PC-9 (cell line): ENCODE measurements around the gene FST.

Experiments
- EZH2 ChIP-seq: fragments of 200-600 bp; sonication (generic); IDR thresholded peaks from 2 replicates; pipeline ENCODE4 v1.8.0; 2017; ENCODE audit warnings: antibody characterized with exemption, low read depth
- TF ChIP-seq, protein P1 (sequence below): fragments of 200-600 bp; sonication (generic); conservative IDR thresholded peaks from 2 replicates; pipeline ENCODE4 v1.6.1; 2017; ENCODE audit warnings: mixed run types, antibody characterized with exemption, mild to moderate bottlenecking, moderate library complexity

DNA sequence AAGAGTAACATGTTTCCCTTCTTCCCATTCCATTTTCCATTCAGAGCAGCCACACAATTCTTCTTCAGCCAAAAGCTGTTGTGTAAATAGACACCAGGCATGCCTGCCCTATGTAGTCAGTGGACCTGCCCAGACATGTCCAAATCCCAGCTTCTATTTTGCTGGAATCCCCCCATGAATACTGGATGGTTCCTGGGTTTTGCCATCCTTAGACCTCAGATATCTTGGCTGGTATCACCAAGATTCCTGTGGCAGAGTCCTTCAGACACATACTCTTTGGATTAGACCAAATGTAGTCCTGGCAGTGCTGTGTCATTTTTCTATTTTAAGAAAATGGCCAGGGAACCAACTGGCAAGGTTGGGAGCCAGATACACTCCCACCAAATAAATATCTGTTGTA lies 10.3 kb downstream of the FST start:
- TF ChIP-seq, protein P1, sequence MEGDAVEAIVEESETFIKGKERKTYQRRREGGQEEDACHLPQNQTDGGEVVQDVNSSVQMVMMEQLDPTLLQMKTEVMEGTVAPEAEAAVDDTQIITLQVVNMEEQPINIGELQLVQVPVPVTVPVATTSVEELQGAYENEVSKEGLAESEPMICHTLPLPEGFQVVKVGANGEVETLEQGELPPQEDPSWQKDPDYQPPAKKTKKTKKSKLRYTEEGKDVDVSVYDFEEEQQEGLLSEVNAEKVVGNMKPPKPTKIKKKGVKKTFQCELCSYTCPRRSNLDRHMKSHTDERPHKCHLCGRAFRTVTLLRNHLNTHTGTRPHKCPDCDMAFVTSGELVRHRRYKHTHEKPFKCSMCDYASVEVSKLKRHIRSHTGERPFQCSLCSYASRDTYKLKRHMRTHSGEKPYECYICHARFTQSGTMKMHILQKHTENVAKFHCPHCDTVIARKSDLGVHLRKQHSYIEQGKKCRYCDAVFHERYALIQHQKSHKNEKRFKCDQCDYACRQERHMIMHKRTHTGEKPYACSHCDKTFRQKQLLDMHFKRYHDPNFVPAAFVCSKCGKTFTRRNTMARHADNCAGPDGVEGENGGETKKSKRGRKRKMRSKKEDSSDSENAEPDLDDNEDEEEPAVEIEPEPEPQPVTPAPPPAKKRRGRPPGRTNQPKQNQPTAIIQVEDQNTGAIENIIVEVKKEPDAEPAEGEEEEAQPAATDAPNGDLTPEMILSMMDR, result no peak
- TF ChIP-seq EZH2, result no peak
